Activated CD4-positive, CD25-positive, alpha-beta regulatory T cell treated with anti-CD3 and anti-CD28 coated beads, Interleukin-2, amount 50 U/mL, for 24 hours (primary cell): ENCODE results near the gene DCST1.
A peak's percentile ranks its signal among the peaks of the same experiment; 100 is the strongest.

Source experiments
- ATAC-seq, 2 donors: fragments of 150-1000 bp; cut with Tn5 transposase; one replicate each; pipeline ENCODE4 v1.10.0; 2021; ENCODE audit warnings: mild to moderate bottlenecking in 1 of 2, moderate library complexity in 1 of 2

The DCST1 gene

GRCh38 chr1:155001425-155001674, 32.3 kb upstream of the DCST1 start:
- ATAC-seq = no peak

- peak; percentile 78 to 81 for ATAC-seq
These were observed 31.8 kb upstream of the DCST1 start for GRCh38 chr1:155001675-155002463.

- ATAC-seq = peak in 1 of 2 donors; percentile 1
These were observed 31.0 kb upstream of the DCST1 start, which contains the start of gene ZBTB7B for GRCh38 chr1:155002464-155003226. Gene ZBTB7B, plus strand, starts transcription at chr1:155002802. Its CDS starts 11,859 bp downstream, at chr1:155014661.

GRCh38 chr1:155003227-155003765, 30.3 kb upstream of the DCST1 start:
- ATAC-seq = no peak

GRCh38 chr1:155003766-155004351, 29.8 kb upstream of the DCST1 start:
- no peak for ATAC-seq

GRCh38 chr1:155004352-155005075, 29.1 kb upstream of the DCST1 start:
- no peak for ATAC-seq

GRCh38 chr1:155005076-155006011, 28.3 kb upstream of the DCST1 start:
- no peak for ATAC-seq

- ATAC-seq = peak; percentile 23 to 26
These were observed 27.0 kb upstream of the DCST1 start for GRCh38 chr1:155006601-155007101.

GRCh38 chr1:155007251-155007828, 26.3 kb upstream of the DCST1 start:
- no peak for ATAC-seq

- peak; percentile 10 to 28 for ATAC-seq
These were observed 25.3 kb upstream of the DCST1 start for GRCh38 chr1:155008015-155008941.

GRCh38 chr1:155009221-155009711, 24.4 kb upstream of the DCST1 start:
- ATAC-seq = no peak

- no peak for ATAC-seq
These were observed 23.9 kb upstream of the DCST1 start for GRCh38 chr1:155009742-155010141.

- ATAC-seq = no peak
These were observed 23.3 kb upstream of the DCST1 start for GRCh38 chr1:155010211-155010918.

- ATAC-seq = no peak
These were observed 22.6 kb upstream of the DCST1 start for GRCh38 chr1:155011004-155011416.

- ATAC-seq = no peak
These were observed 22.1 kb upstream of the DCST1 start for GRCh38 chr1:155011437-155012025.

- ATAC-seq = no peak
These were observed 21.5 kb upstream of the DCST1 start for GRCh38 chr1:155012026-155012546.

GRCh38 chr1:155012776-155013602, 20.6 kb upstream of the DCST1 start:
- ATAC-seq = no peak
